ENCODE measurements around the gene AREL1. TPM values are rescaled to one million over a fixed set of nuclear protein-coding genes. Genes with fewer than 3 reads are reported as not detected.

The AREL1 gene
- polyA plus RNA-seq, 12 donors: 15.4 to 25.0 (median 19.9) TPM; not detected in 1

DNA sequence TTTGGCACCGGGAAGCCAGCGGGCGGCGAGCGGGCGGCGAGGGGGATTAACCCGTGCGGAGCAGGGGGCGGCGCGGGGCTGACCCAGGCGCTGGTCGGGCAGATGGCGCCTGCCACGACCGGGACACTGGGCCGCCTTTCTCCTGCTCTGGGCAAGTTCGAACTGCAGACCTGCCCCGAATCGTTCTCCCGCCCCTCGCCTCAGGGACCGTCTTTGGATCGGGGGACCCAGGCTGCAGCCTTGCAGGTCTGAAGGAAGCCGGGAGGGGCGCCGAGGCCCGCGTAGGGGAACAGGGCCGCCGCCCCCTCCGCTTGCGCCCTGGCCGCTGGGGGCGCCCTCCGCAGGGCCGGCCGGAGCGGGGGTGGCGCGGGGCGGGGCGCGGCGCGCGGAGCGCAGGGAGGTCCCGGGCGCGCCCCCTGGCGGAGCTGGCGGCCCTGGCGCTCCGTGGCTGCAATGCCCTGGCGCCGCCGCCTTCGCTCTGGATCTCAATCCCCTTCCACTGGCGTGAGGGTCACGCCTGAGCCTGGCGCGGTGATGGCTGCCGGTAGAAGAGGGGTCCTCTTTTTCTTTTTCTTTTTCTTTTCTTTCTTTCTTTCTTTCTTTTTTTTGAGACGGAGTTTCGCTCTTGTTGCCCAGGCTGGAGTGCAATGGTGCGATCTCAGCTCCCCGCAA, 100.4 kb downstream of the AREL1 start:
- peak; percentile 74 for DNase-seq

- no peak for DNase-seq
Observed at GRCh38 chr14:74611650-74612349, 101.1 kb downstream of the AREL1 start, which contains the start of gene LTBP2. Gene LTBP2, minus strand, starts transcription at chr14:74612237. Its CDS starts 293 bp downstream, at chr14:74611944.

Other genes with a start within 250 kb of the AREL1 start
- 100 to 1,000 TPM in 6 of 12 donors, 10 to 100 TPM in 5, not detected in 1; 74.3 to 157 (median 106) TPM for gene NPC2, start 219.8 kb downstream of the AREL1 start, polyA plus RNA-seq (ENCODE audit: insufficient read length in 12 of 12)
- 10 to 100 TPM in 11 of 12 donors, not detected in 1; 18.4 to 39.8 (median 24.3) TPM for gene ISCA2, start 219.3 kb downstream of the AREL1 start, polyA plus RNA-seq (ENCODE audit: insufficient read length in 12 of 12)
- gene LTBP2, start 100.8 kb downstream of the AREL1 start, polyA plus RNA-seq (ENCODE audit: insufficient read length in 12 of 12): 10 to 100 TPM in 3 of 12 donors, 1 to 10 TPM in 8, not detected in 1; 6.2 to 15.2 (median 8.1) TPM
- 10 to 100 TPM in 11 of 12 donors, not detected in 1; 33.8 to 64.9 (median 44.8) TPM for gene FCF1, start 64 bp upstream of the AREL1 start, polyA plus RNA-seq (ENCODE audit: insufficient read length in 12 of 12)
- gene YLPM1, start 50.2 kb upstream of the AREL1 start, polyA plus RNA-seq (ENCODE audit: insufficient read length in 12 of 12): 10 to 100 TPM in 11 of 12 donors, not detected in 1; 45.8 to 76.0 (median 55.0) TPM
- gene PROX2, start 163.1 kb upstream of the AREL1 start, polyA plus RNA-seq (ENCODE audit: insufficient read length in 12 of 12): 1 to 10 TPM in 3 of 12 donors, under 1 TPM in 7, not detected in 2; 0.15 to 2.3 (median 0.76) TPM
- gene DLST, start 168.8 kb upstream of the AREL1 start, polyA plus RNA-seq (ENCODE audit: insufficient read length in 12 of 12): 10 to 100 TPM in 11 of 12 donors, not detected in 1; 64.6 to 83.3 (median 71.6) TPM
- gene RPS6KL1, start 210.2 kb upstream of the AREL1 start, polyA plus RNA-seq (ENCODE audit: insufficient read length in 12 of 12): 10 to 100 TPM in 5 of 12 donors, 1 to 10 TPM in 6, not detected in 1; 3.9 to 15.7 (median 9.9) TPM
- gene PGF, start 242.5 kb upstream of the AREL1 start, polyA plus RNA-seq (ENCODE audit: insufficient read length in 12 of 12): 10 to 100 TPM in 11 of 12 donors, not detected in 1; 15.5 to 51.5 (median 29.1) TPM

Measured in muscle of arm (tissue), 12 donors.